NCI-H226 (cell line): ENCODE data around the gene RAN.
A peak's percentile ranks its signal among the peaks of the same experiment; 100 is the strongest.
"Not testable (repeated sequence)": the region's sequence is repeated elsewhere in the genome, so short reads cannot be mapped to it uniquely, and the experiment has no call there.

Source experiments
- DNase-seq: peaks from one replicate; pipeline ENCODE4 v3.0.0-alpha.2; 2015

Gene RAN

GRCh38 chr12:130871286-130872178 lies at the start of gene RAN:
RAN (plus strand) TSS chr12:130872066; CDS start chr12:130872594, 528 bp downstream.
- DNase-seq: peak; percentile 86

DNA sequence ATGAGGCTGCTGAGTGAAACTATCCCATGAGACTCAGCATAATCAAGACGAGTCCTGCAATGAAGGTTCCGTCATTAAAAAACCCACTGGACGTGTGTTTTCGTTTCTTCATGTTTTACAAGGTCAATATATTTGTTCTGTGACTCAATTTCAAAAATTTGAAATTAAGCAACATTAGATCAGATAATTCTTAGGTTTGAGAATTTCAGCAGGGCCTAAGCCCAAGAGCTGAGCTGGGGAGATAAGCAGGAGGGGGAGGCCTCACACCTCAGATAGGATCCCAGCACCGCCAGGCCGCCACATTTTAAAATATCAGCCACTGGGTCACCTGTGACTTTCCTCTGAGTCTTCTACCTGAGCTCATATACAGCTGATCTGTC lies 46.1 kb upstream of the RAN start:
- no peak for DNase-seq

- peak; percentile 61 for DNase-seq
Observed at GRCh38 chr12:130826151-130826801, 45.6 kb upstream of the RAN start.

DNA sequence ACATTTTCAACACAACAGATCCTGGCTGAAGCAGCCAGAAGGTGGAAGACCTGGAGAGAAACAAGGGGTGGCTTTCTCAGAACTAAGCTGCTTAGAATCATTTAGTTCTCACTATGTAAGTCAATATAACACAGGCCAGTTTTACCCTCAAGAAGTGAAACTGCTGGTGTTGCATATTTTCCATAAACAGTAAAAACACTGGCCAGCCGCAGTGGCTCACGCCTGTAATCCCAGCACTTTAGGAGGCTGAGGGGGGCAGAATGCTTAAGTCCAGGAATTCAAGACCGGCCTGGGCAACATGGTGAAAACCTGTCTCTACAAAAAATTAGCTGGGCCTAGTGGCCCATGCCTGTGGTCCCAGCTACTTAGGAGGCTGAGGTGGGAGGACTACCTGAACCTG lies 44.4 kb upstream of the RAN start:
- DNase-seq: no peak

- DNase-seq: no peak
Observed at GRCh38 chr12:130828895-130829294, 43.0 kb upstream of the RAN start.

GRCh38 chr12:130829391-130830245 lies 42.2 kb upstream of the RAN start:
- no peak for DNase-seq

DNA sequence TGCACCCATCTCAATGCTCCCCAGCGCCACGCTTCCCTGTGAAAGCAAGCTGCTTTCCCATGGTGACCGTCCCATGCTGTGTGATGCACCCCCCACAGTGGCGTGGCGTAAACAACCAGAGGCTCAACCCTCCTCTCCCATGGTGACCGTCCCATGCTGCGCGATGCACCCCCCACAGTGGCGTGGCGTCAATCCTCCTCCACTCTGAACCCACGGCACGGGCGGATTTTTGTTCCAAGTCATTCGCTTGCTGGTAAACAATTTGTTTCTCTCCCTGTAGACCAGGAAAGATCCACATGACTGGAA lies 41.7 kb upstream of the RAN start:
- DNase-seq: no peak

DNA sequence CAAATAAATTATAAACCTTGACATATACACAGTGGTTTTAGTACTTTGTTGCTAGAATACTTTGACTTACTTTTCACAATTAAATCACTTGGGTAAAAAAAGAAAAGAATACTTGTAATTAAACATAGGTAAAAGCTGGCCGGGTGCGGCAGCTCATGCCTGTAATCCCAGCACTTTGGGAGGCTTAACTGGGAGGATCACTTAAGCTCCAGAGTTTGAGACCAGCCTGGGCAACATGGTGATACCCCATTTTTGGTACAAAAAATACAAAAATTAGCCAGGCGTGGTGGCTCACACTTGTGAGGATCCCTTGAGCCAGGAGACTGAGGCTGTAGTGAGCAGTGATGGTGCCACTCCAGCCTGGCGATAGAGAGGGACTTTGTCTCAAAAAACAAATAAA lies 40.6 kb upstream of the RAN start:
- DNase-seq: no peak

DNA sequence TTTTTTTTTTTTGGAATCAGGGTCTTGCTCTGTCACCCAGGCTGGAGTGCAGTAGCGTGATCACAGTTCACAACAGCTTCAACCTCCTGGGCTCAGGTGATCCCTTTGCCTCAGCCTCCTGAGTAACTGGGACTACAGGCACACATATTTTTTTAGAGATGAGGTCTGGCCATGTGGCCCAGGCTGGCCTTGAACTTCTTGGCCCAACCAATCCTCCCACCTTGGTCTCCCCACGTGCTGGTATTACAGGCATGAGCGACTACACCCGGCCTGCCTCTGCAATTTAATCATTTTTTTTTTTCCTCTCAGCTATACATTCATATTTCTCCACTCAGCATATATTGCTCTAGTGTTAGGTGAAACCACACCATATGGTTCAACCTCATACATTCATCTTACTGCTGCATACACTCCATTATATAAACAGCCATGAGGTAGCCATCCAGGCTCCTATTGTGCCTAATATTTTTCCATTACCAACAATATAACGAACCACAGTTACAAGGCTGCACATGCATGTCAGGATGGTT lies 39.9 kb upstream of the RAN start:
- no peak for DNase-seq

DNA sequence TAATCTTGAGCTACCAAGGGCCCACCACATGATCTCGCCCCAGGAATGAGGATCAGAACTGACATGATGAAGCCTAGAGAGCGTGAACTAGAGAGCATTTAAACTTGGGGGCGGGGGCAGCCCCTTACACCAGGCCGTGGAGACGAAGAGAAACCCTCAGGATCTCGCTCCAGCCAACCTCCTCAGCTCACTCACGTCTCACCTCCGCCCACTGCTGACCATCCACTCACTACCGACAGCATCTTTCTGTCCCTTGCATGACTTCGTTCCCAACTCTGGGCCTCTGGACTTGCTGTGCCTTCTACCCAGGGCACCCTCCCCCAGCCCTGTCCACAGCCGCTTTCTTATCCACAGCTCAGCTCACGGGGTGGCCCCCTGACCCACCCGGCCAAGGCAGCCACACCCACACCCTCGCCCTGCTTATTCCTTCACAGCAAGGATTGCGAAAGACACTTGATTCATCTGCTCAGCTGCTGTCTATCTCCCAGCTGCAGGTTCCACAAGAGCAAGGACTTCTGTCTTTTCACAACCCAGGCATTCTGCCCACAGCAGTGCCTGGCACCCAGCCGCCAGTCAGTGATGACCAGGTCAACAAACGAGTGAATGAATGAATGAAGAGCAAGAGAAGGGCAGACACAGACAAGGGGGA lies 39.2 kb upstream of the RAN start:
- DNase-seq: peak; percentile 87

- no peak for DNase-seq
Observed at GRCh38 chr12:130835011-130835410, 36.9 kb upstream of the RAN start.

- no peak for DNase-seq
Observed at GRCh38 chr12:130835436-130835835, 36.4 kb upstream of the RAN start.

DNA sequence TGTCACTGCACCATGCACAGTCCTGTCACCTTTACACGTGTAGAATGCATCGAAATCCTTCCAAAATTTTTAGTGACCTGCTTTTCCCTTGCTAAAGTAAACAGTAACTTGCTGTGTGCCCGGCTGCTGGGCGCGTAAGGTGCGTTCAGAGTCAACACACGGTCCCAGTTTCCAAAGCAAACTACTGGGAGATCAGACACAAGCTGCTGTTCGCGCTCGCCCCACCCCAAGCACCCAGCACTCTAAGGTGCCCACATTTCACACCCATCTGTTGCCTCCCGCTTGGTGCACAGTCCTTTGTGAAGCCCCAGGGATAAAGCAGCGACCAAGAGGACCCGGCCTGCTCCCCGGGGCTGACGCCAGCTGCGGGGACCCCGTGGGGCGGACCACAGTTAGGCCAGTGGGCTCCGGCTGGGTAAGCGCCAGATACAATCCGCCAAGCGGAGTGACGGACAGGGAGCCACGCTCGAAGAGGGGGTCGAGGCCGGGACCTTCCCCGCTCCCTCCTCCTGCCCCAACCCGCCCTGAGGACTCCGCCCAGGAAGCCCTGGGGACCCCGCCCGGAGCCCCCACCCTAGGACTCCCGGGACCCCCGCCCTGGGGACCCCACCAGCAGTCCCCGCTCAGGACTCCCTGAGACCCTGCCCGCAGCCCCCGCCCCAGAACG lies 33.4 kb upstream of the RAN start:
- DNase-seq: no peak

DNA sequence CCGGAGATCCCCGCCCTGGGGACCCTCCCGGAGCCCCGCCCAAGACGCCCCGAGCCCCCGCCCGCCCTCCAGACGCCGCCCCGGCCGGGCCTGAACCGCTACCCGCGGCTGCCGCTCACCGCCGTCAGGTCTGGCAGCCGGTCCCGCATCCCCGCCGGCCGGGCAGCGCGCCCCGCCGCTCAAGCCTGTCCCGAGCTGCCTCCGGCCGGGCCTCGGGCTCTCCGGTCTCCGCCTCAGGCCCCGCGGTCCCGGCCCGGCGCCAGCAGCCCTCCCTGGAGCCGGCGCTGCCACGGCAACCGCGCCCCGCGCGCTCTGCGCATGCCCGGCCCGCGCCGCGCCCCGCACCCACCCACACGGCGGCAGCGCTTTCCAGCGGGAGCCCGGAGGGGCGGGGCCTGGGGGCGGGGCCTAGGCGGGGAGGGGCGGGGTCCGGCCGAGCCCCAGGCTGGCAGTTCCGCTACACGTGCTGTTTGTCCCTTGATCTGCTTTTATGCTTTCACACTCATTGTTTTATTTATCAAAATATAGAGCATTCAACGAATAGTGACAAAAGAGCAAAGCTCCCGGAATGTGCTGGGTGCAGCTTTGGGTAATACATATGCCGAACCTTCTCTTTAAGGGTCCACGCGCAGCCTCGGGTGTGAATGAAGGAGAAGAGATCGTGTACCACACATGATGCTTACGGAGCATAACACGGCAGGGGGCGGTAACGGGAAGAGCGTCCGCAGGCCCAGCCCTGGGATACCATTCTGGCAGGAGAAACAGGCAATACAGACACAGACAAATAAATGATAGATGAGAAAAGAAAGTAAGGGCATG lies 32.7 kb upstream of the RAN start, which contains the start of gene STX2:
Gene STX2 (minus strand): TSS at position 300 of the 819 bp plus-strand sequence. CDS start 151 bp downstream, at position 149.
- peak; percentile 49 for DNase-seq

GRCh38 chr12:130839770-130840404 lies 32.0 kb upstream of the RAN start:
- DNase-seq: no peak

DNA sequence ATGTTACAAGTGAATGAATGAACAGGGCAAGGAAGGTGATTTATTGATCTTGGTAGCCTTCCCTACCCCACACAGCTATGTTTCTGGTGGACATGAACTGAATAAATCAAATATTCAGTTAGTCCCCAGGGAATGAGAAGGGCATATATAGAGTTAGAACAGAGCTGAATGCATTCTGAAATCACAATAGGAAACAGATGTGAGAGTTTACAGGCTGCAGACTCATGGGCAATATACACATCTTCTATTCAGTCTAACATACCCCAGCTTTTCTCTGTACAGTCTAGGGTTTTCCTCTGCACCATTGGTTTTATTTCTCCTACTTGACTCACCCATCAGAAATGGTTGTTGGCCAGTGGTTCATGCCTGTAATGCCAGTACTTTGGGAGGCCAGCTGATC lies 25.5 kb upstream of the RAN start:
- DNase-seq: no peak

GRCh38 chr12:130847112-130847511 lies 24.8 kb upstream of the RAN start:
- no peak for DNase-seq

DNA sequence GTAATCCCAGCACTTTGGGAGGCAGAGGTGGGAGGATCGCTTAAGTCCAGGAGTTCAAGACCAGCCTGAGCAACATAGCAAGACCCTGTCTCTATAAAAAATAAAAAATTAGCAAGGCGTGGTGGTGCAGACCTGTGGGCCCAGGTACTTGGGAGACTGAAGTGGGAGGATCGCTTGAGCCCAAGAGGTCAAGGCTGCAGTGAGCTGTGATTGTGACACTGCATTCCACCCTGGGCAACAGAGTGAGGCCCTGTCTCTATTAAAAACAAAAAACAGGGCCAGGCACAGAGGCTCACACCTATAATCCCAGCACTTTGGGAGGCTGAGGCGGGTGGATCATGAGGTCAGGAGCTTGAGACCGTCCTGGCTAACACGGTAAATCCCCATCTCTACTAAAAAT lies 23.8 kb upstream of the RAN start:
- DNase-seq: not testable (repeated sequence)

DNA sequence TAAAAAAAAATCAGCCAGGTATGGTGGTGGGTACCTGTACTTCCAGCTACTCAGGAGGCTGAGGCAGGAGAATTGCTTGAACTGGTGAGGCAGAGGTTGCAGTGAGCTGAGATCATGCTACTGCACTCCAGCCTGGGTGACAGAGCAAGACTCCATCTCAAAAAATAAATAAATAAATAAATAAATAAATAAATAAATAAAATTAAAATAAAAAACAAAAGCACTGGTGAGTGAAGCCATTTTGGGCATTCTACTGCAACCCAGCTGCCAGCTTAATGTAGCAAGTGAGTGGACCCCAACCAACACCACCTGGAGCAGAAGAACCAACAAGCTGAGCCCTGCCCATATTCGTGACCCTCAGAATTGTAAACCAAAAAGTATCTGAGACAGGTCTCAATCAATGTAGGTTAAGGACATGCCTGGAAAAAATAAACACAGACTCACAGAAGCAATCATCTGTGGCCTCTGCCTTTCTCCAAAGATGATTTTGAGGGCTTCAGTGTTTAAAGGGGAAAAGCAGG lies 23.0 kb upstream of the RAN start:
- not testable (repeated sequence) for DNase-seq
